Parathyroid adenoma (tissue), 2 donors: ENCODE data around the gene ELANE.

ENCODE experiments used
- H2AFZ ChIP-seq: fragments of 300-600 bp; sonication (generic); one replicate; pipeline ENCODE4 v1.7.0; 2017; ENCODE audit warnings: antibody characterized with exemption, mild to moderate bottlenecking
- H3K27ac ChIP-seq: fragments of 300-600 bp; sonication (generic); one replicate; pipeline ENCODE4 v1.7.0; 2017
- H3K27me3 ChIP-seq: fragments of 300-600 bp; sonication (generic); one replicate; pipeline ENCODE4 v1.7.0; 2017; ENCODE audit warnings: low read length; ENCODE audit not compliant: control insufficient read depth, insufficient read depth
- H3K36me3 ChIP-seq: fragments of 300-600 bp; sonication (generic); one replicate; pipeline ENCODE4 v1.7.0; 2017; ENCODE audit warnings: low read length; ENCODE audit not compliant: control insufficient read depth, insufficient read depth
- H3K4me1 ChIP-seq: fragments of 300-600 bp; sonication (generic); one replicate; pipeline ENCODE4 v1.7.0; 2017; ENCODE audit warnings: control low read depth
- H3K4me2 ChIP-seq: fragments of 300-600 bp; sonication (generic); one replicate; pipeline ENCODE4 v1.7.0; 2017; ENCODE audit warnings: low read length
- H3K4me3 ChIP-seq: fragments of 300-600 bp; sonication (generic); one replicate; pipeline ENCODE4 v1.7.0; 2017; ENCODE audit warnings: low read depth, low read length
- H3K79me2 ChIP-seq: fragments of 300-600 bp; sonication (generic); one replicate; pipeline ENCODE4 v1.7.0; 2017; ENCODE audit warnings: control low read depth
- H3K9ac ChIP-seq: fragments of 300-600 bp; sonication (generic); one replicate; pipeline ENCODE4 v1.7.0; 2017; ENCODE audit warnings: mild to moderate bottlenecking
- H3K9me3 ChIP-seq: fragments of 300-600 bp; sonication (generic); one replicate; pipeline ENCODE4 v1.7.0; 2017; ENCODE audit warnings: low read length; ENCODE audit not compliant: control insufficient read depth
- TF ChIP-seq, protein P1 (sequence below): fragments of 300-600 bp; sonication (generic); IDR thresholded peaks from one replicate; pipeline ENCODE4 v1.7.0; 2017; ENCODE audit warnings: antibody characterized with exemption, mild to moderate bottlenecking
- donor health status: primary hyperparathyroidism.

Gene ELANE

DNA sequence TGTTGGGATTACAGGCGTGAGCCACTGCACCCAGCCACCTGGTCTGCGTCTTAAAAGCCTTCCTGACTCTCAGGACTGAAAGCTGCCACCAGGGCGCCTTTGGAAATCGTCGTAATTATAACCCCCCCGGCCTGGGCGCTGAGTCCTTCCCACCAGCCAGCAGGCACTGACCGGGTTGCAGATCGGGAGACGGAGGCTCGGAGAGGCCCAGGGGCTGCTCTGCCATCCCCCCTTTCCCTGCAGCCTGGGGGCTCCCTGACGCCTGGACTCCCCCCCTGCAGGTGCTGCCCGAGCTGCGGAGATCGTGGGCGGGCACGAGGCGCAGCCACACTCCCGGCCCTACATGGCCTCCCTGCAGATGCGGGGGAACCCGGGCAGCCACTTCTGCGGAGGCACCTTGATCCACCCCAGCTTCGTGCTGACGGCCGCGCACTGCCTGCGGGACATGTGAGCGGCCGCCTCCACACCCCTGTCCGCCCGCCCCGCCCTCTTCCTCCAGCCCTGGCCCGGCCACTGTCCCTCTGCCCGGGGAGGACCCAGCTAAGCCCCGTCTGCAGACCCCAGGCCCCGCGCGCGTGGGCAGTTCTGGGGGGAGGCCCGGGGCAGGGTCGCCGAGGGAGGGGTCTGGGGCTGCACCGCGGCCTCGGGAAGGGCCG lies 8.8 kb upstream of the ELANE start:
- Histone ChIP-seq H3K9me3 (no peaks in the 10 kb centered on the region), H3K36me3 (no peaks in the 10 kb centered on the region), H3K4me1 (peaks cover 7% of the 10 kb centered on the region), H3K27me3 (no peaks in the 10 kb centered on the region), H3K9ac (no peak overlapping the region), H3K27ac (no peak overlapping the region), H3K79me2 (no peaks in the 10 kb centered on the region), H2AFZ (peak overlapping the region; percentile 34), H3K4me3 (peak overlapping the region; percentile 14), H3K4me2 (peak overlapping the region; percentile 66)
- TF ChIP-seq, protein P1, sequence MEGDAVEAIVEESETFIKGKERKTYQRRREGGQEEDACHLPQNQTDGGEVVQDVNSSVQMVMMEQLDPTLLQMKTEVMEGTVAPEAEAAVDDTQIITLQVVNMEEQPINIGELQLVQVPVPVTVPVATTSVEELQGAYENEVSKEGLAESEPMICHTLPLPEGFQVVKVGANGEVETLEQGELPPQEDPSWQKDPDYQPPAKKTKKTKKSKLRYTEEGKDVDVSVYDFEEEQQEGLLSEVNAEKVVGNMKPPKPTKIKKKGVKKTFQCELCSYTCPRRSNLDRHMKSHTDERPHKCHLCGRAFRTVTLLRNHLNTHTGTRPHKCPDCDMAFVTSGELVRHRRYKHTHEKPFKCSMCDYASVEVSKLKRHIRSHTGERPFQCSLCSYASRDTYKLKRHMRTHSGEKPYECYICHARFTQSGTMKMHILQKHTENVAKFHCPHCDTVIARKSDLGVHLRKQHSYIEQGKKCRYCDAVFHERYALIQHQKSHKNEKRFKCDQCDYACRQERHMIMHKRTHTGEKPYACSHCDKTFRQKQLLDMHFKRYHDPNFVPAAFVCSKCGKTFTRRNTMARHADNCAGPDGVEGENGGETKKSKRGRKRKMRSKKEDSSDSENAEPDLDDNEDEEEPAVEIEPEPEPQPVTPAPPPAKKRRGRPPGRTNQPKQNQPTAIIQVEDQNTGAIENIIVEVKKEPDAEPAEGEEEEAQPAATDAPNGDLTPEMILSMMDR: no peak

DNA sequence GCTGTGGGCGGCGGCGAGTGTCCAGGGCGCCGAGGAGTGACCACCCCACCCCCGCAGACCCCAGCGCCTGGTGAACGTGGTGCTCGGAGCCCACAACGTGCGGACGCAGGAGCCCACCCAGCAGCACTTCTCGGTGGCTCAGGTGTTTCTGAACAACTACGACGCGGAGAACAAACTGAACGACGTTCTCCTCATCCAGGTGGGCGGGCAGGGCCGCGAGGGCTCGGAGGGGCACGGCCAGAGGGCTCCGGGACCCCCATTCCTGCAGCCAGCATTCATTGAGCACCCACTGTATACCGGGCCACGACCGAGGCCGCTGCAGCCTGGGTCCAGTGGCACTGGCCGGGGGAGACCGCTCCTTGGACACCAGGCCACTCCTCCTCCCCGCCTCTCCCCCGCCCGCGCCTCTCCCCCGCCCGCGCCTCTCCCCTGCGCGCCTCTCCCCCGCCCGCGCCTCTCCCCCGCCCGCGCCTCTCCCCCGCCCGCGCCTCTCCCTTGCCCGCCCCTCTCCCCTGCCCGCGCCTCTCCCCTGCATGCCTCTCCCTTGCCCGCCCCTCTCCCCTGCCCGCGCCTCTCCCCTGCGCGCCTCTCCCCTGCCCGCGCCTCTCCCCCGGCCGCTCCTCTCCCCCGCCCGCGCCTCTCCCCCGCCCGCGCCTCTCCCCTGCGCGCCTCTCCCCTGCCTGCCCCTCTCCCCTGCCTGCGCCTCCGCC lies 8.1 kb upstream of the ELANE start:
- H3K4me1 ChIP-seq: peaks cover 7% of the 10 kb centered on the region
- H3K4me2 ChIP-seq: peak overlapping the region; percentile 66
- no peaks in the 10 kb centered on the region for H3K36me3 ChIP-seq
- H3K9ac ChIP-seq: no peak overlapping the region
- TF ChIP-seq, protein P1: no peak
- H3K4me3 ChIP-seq: peak overlapping the region; percentile 14
- H2AFZ ChIP-seq: peak overlapping the region; percentile 34
- no peak overlapping the region for H3K27ac ChIP-seq
- H3K27me3 ChIP-seq: no peaks in the 10 kb centered on the region
- no peaks in the 10 kb centered on the region for H3K79me2 ChIP-seq
- H3K9me3 ChIP-seq: no peaks in the 10 kb centered on the region

DNA sequence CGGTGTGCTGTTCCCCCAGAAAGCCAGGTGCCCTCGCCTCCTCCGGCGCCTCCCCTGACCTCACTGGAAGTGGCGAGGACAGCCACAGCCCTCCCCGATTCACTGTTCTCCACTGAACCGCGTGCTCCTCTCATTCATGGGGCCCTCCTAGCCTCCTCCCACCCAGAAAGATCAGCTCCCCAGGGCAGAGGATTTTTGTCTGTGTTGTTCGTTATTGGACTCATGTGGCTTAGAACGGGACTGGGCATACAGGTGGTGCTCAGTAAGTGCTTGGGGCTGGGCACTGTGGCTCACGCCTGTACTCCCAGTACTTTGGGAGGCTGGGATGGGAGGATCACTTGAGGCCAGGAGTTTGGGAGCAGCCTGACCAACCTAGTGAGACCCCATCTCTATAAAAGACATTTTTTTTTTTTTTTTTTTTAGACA lies 7.5 kb upstream of the ELANE start:
- H3K27me3 ChIP-seq: no peaks in the 10 kb centered on the region

DNA sequence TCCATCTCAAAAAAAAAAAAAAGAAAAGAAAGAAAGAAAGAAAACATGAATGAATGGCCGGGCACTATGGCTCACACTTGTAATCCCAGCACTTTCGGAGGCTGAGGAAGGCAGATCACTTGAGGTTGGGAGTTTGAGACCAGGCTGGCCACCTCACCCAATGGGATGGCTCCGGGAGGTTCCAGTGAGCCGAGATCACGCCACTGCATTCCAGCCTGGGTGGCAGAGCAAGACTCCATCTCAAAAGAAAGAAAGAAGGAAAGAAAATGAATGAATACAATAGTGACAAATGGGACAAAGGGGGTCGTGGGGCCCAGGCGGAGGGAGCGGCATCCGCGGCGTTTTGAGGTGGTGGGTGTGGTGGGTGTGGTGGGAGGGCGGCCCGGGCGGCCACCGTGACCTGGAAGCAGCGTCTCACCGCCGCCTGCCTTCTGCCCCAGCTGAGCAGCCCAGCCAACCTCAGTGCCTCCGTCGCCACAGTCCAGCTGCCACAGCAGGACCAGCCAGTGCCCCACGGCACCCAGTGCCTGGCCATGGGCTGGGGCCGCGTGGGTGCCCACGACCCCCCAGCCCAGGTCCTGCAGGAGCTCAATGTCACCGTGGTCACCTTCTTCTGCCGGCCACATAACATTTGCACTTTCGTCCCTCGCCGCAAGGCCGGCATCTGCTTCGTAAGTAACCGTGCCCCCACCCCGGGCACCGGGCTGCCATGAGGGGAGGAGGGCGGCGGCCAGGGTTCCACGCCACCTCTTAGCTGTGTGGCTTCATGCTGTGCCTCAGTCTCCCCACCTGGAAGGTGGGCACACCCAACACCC lies 6.2 kb upstream of the ELANE start:
- Histone ChIP-seq H3K27ac (no peak overlapping the region), H3K36me3 (no peaks in the 10 kb centered on the region), H3K4me2 (no peak overlapping the region), H3K4me3 (no peak overlapping the region), H3K79me2 (no peaks in the 10 kb centered on the region), H3K9me3 (no peaks in the 10 kb centered on the region), H3K9ac (no peak overlapping the region), H3K4me1 (peaks cover 12% of the 10 kb centered on the region), H3K27me3 (no peaks in the 10 kb centered on the region), H2AFZ (no peak overlapping the region)
- TF ChIP-seq, protein P1: no peak

More for the DNA sequence above, 7.5 kb upstream of the ELANE start:
- H3K9ac ChIP-seq: no peak overlapping the region
- TF ChIP-seq, protein P1: no peak
- H3K9me3 ChIP-seq: no peaks in the 10 kb centered on the region
- H3K79me2 ChIP-seq: no peaks in the 10 kb centered on the region
- H3K36me3 ChIP-seq: no peaks in the 10 kb centered on the region
- H2AFZ ChIP-seq: no peak overlapping the region
- no peak overlapping the region for H3K4me3 ChIP-seq
- no peak overlapping the region for H3K27ac ChIP-seq
- H3K4me2 ChIP-seq: no peak overlapping the region
- peaks cover 7% of the 10 kb centered on the region for H3K4me1 ChIP-seq
